ENCODE data around the gene MTHFD2L. TPM values are rescaled to one million over a fixed set of nuclear protein-coding genes. Genes with fewer than 3 reads are reported as not detected.

Gene MTHFD2L
- total and polyA plus RNA-seq, 10 of the 15 experiments (the other 5 are each of a cell fraction or from before 2014, with no cell fraction given), result 4.8 to 25.4 (median 14.4) TPM

DNA sequence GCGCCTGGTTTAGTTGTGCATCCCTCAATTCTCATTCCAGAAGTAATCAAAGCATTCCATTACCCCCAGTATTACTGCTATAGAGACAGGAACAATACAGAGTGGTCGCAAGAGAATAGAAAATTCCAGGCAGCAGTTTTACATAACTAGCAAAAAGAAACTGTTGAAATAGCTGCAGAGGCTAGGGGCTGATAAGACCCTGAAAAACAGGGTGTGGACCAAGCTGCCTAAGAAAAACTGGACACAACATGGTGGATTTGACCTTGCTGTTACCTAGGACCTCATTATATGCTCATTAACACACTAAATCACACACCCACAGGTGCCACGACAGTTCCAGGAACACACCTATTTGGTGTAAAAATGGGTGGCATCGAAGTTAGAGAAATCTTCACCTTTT is 165.7 kb downstream of the MTHFD2L start:
- H3K9me3 ChIP-seq (replicated peaks; ENCODE audit: control insufficient read depth, insufficient read depth, low read length), result no peaks in the 10 kb centered on the region
- DNase-seq (ENCODE audit: low read depth, low spot score) (no peak), ATAC-seq (no peak), FAIRE-seq (no peak)
- no peaks in the 10 kb centered on the region for H3K4me1 ChIP-seq (ENCODE audit: control insufficient read depth, insufficient read depth, low read length)
- SMC1A ChIA-PET (ENCODE audit: uncharacterized antibody, unreplicated experiment), result interaction anchor here (0.6 to 1.4 kb wide), 2 partner anchors 14 to 651 kb away, joined by 4 to 6 read pairs; no protein-coding TSS in a partner anchor
- BruUV-seq (replicated peaks), result no TSS peak
- intact Hi-C loops (cut with micrococcal nuclease; ENCODE audit: unreplicated experiment), result no loop called here
- TF ChIP-seq RAD21 (IDR thresholded peaks at IDR 0.05; ENCODE audit: insufficient read depth, low read depth, low read length) (no peak), ZNF274 (IDR thresholded peaks at IDR 0.05; ENCODE audit: insufficient read depth, insufficient read length) (no peak), NFYB (IDR thresholded peaks at IDR 0.05; ENCODE audit: insufficient read depth, low read depth, low read length) (no peak), CEBPB (IDR thresholded peaks at IDR 0.05; ENCODE audit: borderline replicate concordance in 1 of 2, low read depth in 2 of 2, low read length in 2 of 2) (no peak), HDAC2 (IDR thresholded peaks at IDR 0.05) (no peak), POLR2AphosphoS2 (IDR thresholded peaks at IDR 0.05; ENCODE audit: low read depth, low read length) (no peak), ZNF217 (IDR thresholded peaks at IDR 0.05) (no peak), SUZ12 (IDR thresholded peaks at IDR 0.05; ENCODE audit: unreplicated experiment) (no peak)
- no peak overlapping the region for H3K9ac ChIP-seq (ENCODE audit: control insufficient read depth, insufficient read depth, low read length)
- H3K27ac ChIP-seq (ENCODE audit: control insufficient read depth, insufficient read depth), result no peak overlapping the region
- RAD21 ChIA-PET (ENCODE audit: unreplicated experiment), result no interaction called here
- CTCF ChIA-PET, result interaction anchor here (1.5 kb wide), 1 partner anchor 47 kb away, joined by 4 read pairs; no protein-coding TSS in a partner anchor
- H3K79me2 ChIP-seq (ENCODE audit: control insufficient read depth, insufficient read depth, low read length), result no peaks in the 10 kb centered on the region
- H3K36me3 ChIP-seq (ENCODE audit: control insufficient read depth in 2 of 2, insufficient read depth in 2 of 2, low read length in 1 of 2), result no peaks in the 10 kb centered on the region
- no peak overlapping the region for H2AFZ ChIP-seq (ENCODE audit: control insufficient read depth, low read depth, low read length)
- H3K4me3 ChIP-seq, result no peak overlapping the region
- WGBS (ENCODE audit: insufficient coverage, insufficient replicate concordance, low lambda C conversion rate, missing lambda C conversion rate), result 30% methylated on average over 4 of the region's 4 CpGs
- H3K27me3 ChIP-seq (replicated peaks in 1 of 2; ENCODE audit: control insufficient read depth in 2 of 2, insufficient read depth in 2 of 2, low read length in 1 of 2), result peaks cover 0 to 3% of the 10 kb centered on the region in 2 experiments; a peak in 1 of 4 replicates
- POLR2A ChIA-PET, result no interaction called here
- in situ Hi-C loops (cut with MboI), result loop anchor here (5.0 kb wide), 1 partner anchor 349 kb away; no protein-coding TSS in a partner anchor
- no peaks in the 10 kb centered on the region for H4K20me1 ChIP-seq (ENCODE audit: control insufficient read depth, insufficient read depth)
- H3K4me2 ChIP-seq (ENCODE audit: control insufficient read depth, insufficient read depth), result no peak overlapping the region

DNA sequence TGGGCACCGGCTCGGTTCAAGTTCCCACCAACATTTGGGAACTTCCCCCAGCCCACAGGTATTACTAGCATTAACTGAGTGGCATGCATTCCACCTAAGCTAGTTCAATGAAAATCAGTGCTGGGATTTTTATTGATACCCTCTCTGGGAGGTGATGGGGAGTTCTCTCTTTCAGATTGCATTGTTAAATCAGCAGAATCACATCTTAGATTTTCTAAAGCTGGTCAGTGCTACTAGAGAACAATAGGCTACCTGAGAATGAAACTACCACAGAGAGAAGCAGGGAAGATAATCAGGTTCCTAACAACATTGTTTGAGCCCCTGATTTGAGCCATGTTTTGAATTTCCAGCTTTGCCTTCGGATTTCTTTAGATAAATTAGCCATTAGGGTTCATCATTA is 166.3 kb downstream of the MTHFD2L start:
- Histone ChIP-seq H3K9ac (ENCODE audit: control insufficient read depth, insufficient read depth, low read length) (no peak overlapping the region), H3K9me3 (replicated peaks; ENCODE audit: control insufficient read depth, insufficient read depth, low read length) (no peaks in the 10 kb centered on the region), H3K4me2 (ENCODE audit: control insufficient read depth, insufficient read depth) (no peak overlapping the region), H3K27ac (ENCODE audit: control insufficient read depth, insufficient read depth) (no peak overlapping the region), H3K27me3 (replicated peaks in 1 of 2; ENCODE audit: control insufficient read depth in 2 of 2, insufficient read depth in 2 of 2, low read length in 1 of 2) (peaks cover 0 to 3% of the 10 kb centered on the region in 2 experiments; a peak in 1 of 4 replicates), H3K4me1 (ENCODE audit: control insufficient read depth, insufficient read depth, low read length) (no peaks in the 10 kb centered on the region), H3K4me3 (no peak overlapping the region), H2AFZ (ENCODE audit: control insufficient read depth, low read depth, low read length) (no peak overlapping the region), H4K20me1 (ENCODE audit: control insufficient read depth, insufficient read depth) (no peaks in the 10 kb centered on the region), H3K79me2 (ENCODE audit: control insufficient read depth, insufficient read depth, low read length) (no peaks in the 10 kb centered on the region), H3K36me3 (ENCODE audit: control insufficient read depth in 2 of 2, insufficient read depth in 2 of 2, low read length in 1 of 2) (no peaks in the 10 kb centered on the region)
- POLR2A ChIA-PET, result no interaction called here
- WGBS (ENCODE audit: insufficient coverage, insufficient replicate concordance, low lambda C conversion rate, missing lambda C conversion rate), result 35% methylated on average over 3 of the region's 3 CpGs
- TF ChIP-seq JUND (IDR thresholded peaks at IDR 0.05; ENCODE audit: low read depth, low read length) (no peak), RFX5 (IDR thresholded peaks at IDR 0.05; ENCODE audit: low read depth, low read length) (no peak), SRF (IDR thresholded peaks at IDR 0.05; ENCODE audit: low read depth in 2 of 2, low read length in 2 of 2) (no peak), WRNIP1 (IDR thresholded peaks at IDR 0.05; ENCODE audit: borderline replicate concordance, low read depth, low read length) (no peak), EZH2 (IDR thresholded peaks at IDR 0.05; ENCODE audit: borderline replicate concordance, control insufficient read depth, low read depth, low read length) (no peak), YBX1 (IDR thresholded peaks at IDR 0.05) (no peak)
- TF ChIP-seq, protein P1, sequence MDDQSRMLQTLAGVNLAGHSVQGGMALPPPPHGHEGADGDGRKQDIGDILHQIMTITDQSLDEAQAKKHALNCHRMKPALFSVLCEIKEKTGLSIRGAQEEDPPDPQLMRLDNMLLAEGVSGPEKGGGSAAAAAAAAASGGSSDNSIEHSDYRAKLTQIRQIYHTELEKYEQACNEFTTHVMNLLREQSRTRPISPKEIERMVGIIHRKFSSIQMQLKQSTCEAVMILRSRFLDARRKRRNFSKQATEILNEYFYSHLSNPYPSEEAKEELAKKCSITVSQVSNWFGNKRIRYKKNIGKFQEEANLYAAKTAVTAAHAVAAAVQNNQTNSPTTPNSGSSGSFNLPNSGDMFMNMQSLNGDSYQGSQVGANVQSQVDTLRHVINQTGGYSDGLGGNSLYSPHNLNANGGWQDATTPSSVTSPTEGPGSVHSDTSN (IDR thresholded peaks at IDR 0.05; ENCODE audit: insufficient replicate concordance, low read depth, low read length), result no peak
- RAD21 ChIA-PET (ENCODE audit: unreplicated experiment), result no interaction called here
- no peak for DNase-seq (ENCODE audit: low read depth, low spot score)
- SMC1A ChIA-PET (ENCODE audit: uncharacterized antibody, unreplicated experiment), result interaction anchor here (1.4 kb wide), 1 partner anchor 14 kb away, joined by 6 read pairs; no protein-coding TSS in a partner anchor
- no peak for ATAC-seq
- intact Hi-C loops (cut with micrococcal nuclease; ENCODE audit: unreplicated experiment), result no loop called here
- in situ Hi-C loops (cut with MboI), result loop anchor here (5.0 kb wide), 1 partner anchor 348 kb away; no protein-coding TSS in a partner anchor
- CTCF ChIA-PET, result interaction anchor here (1.0 to 1.5 kb wide), 3 partner anchors 46 to 351 kb away, joined by 3 to 4 read pairs (median 4); no protein-coding TSS in a partner anchor
- no peak for FAIRE-seq
- BruUV-seq (replicated peaks), result no TSS peak
